ENCODE results near the gene SLC28A3.
"Not testable (repeated sequence)": the region's sequence is repeated elsewhere in the genome, so short reads cannot be mapped to it uniquely, and the experiment has no call there.

Gene SLC28A3

GRCh38 chr9:84340535-84340934 lies at the start of gene SLC28A3:
Gene SLC28A3, minus strand, starts transcription at chr9:84340758. Its CDS starts 125 bp downstream, at chr9:84340633.
- DNase-seq, result no peak

DNA sequence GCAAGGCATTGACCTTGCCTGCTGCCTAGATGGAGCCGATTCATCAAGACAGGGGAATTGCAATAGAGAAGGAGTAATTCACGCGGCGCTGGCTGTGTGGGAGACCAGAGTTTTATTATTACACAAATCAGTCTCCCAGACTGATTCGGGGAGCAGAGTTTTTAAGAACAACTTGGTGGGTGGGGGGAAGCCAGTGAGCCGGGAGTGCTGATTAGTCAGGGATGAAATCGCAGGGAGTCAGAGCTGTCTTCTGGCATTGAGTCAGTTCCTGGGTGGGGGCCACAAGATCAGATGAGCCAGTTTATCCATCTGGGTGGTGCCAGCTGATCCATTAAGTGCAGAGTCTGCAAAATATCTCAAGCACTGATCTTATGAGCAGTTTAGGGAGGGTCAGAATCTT lies 49.7 kb upstream of the SLC28A3 start:
- DNase-seq, result not testable (repeated sequence)

GRCh38 chr9:84387821-84388220 lies 47.3 kb upstream of the SLC28A3 start:
- DNase-seq, result no peak

DNA sequence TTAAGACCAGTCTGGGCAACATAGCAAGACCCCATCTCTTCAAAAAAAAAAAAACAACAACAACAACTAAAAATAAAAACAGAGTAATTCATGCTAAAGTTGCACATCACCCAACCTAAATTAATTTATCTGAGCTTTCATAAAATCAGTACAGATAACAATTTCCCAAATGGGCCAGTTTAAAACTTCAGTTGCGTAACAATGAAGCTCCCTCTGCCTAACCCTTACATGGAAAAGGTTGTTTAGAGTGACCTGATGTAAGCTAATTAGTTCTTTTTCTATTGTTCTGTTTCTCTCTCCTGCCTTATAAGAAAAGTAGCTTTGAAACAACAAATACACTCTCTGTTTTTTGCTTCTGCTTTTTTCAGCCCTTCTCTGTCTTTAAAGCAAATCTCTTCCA lies 46.2 kb upstream of the SLC28A3 start:
- DNase-seq, result no peak

GRCh38 chr9:84385386-84386040 lies 45.0 kb upstream of the SLC28A3 start:
- DNase-seq, result no peak

DNA sequence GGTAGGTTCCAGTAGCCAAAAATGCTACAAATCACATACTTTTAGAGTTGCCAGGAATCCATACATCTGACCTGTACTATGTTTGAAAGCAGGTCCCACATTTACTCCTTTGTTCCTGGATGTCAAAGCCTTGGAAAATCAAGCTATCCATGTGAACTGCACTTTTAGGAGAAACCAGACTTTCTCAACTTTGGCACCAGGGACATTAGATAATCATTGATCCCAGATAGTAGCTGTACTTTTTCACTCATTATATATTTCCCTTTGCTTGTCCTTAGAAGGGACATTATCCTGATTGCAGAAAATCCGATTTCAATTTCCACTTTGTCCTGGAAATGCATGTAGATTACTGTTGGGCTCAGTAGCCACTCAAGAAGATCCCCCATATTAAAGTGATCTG lies 44.1 kb upstream of the SLC28A3 start:
- no peak for DNase-seq

DNA sequence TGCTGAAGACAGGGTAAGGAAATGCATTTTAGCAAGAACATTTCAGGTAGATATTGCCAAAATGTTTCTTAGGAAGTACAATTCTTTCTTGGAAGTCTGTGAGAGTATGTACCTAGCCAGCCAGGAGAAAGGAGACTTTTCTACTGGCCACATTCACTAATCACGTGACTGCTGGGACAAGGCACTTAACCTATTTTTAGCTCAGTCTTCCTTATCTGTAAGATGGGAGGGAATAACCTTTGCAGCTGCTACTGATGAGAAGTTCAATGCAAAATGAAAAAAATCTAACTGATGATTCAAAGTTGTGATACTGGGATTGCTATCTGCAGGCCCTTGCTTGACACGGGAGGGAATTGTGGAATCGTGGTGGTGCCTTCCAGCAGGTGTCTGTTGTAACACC lies 42.6 kb upstream of the SLC28A3 start:
- no peak for DNase-seq

DNA sequence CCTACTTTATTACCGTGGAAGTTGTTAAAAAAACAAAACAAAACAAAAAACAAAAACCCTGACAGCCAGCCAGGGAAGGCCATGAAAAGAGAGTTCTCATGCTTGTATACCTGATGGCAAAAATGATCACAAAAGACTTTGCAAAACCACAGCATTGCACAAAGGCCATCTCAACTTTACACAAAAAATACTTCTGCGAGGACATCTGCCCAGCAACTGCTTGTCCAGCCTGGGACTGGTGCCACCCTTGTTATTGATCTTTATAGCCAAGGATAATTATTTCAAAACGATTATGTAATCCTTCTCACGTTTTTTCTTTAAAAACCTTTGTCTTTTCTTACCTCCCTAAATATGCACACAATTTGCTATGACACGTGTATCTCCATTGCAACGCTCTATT lies 42.2 kb upstream of the SLC28A3 start:
- no peak for DNase-seq

- no peak for DNase-seq
Observed at GRCh38 chr9:84381508-84381907, 41.0 kb upstream of the SLC28A3 start.

DNA sequence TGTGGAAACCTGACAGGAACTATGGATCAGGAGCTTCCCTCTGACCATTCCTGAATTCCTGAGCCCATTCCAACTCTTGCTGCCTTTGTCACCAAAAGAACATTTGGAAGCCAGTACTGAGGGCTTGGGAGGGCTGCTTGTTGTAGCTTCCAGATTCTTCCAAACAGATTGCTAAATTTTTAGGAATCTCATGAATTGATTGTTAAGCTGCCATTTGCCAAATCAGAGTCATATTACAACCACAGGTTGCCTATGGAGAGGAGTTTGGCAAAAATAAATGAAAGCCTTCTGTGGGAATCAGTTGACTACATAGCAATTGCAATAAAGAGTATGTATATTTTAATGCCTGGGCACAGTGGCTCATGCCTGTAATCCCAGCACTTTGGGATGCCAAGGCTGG lies 39.2 kb upstream of the SLC28A3 start:
- no peak for DNase-seq

- DNase-seq, result peak; percentile 60
Observed at GRCh38 chr9:84375954-84376353, 35.4 kb upstream of the SLC28A3 start.

DNA sequence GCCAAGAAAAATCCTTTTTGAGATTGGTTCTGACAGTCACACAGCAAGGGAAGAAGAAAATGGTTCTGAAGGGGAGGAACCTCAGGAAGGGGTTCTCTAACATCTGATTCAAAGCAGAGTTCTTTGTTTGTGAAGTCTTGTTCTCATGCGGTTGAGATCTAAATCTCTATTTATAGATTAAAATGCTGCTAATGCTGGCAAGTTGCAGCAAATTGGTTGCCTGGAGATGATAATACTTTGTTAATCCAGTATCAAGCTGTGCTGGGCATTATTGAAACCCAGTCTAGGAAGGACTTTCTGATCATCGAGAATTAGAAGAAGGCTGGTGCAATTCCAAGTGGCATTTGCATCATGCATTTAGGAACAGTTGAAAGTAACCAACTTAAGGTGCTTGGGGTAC lies 34.0 kb upstream of the SLC28A3 start:
- no peak for DNase-seq

- DNase-seq, result no peak
Observed at GRCh38 chr9:84374013-84374412, 33.5 kb upstream of the SLC28A3 start.

DNA sequence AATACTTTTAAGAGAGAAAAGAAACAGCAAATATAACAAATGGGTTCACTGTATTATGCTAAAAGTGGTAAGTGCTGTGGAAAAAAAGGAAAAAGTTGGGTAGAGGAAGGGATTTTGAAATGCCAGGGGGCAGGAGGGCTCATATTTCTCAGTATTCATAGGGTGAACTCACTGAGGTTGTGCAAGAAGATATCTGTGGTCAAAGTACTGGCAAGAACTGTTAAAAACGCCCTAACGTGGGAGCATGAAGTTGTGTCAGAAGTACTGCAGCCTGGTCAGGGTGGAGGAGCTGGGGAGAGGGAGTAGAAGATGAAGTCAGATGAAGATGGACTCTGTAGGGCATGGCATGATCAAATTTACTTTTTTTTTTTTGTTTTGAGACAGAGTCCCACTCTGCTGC lies 31.2 kb upstream of the SLC28A3 start:
- no peak for DNase-seq

DNA sequence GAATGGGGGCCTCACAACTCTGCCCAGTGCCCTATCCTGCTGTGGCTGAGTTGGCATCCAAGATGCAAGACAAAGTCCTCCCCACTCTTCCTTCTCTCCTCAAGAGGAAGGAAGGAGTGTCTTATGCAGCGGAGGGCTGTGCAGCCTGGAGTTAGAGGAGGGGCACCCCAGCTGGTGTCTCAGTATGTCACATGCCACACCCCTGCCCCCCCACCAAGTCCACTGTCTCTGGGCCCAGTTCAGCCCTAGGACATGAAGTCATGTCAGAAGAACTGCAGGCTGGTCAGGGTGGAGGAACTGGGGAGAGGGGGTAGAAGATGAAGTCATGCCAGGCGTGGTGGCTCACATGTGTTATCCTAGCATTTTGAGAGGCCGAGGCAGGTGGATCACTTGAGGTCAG lies 28.0 kb upstream of the SLC28A3 start:
- DNase-seq, result no peak

DNA sequence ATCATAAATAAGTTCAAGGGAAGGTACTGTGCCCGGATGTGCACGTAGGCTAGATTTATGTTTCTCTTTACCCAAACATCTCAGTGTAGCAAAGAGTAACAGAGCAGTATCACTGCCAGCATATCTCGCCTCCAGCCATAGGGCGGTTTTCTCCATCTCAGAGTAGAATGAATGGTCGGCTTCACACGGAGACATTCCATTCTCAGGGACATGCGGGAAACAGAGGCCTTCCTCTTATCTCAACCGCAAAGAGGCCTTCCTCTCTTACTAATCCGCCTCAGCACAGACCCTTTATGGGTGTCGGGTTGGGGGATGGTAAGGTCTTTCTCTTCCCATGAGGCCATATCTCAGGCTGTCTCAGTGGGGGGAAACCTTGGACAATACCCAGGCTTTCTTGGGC lies 27.2 kb upstream of the SLC28A3 start:
- peak; percentile 80 for DNase-seq

DNA sequence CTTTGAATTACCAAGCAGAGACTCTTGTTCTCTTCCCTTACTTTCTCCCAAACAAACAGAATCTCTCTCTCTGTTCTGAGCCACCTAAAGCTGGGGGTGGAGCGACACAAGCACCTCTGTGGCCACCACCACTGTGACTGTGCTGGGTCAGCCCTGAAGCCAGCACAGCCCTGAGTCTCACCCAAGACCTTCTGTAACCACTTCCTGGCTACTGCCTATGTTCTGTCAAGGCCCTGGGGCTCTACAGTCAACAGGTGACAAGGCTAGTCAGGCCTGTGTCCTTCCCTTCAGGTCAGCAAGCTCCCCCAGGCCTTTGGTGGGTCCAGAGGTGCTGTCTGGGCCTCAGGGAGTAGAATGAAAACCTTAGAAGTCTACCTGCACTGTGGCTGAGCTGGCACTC lies 26.1 kb upstream of the SLC28A3 start:
- peak; percentile 62 for DNase-seq

DNA sequence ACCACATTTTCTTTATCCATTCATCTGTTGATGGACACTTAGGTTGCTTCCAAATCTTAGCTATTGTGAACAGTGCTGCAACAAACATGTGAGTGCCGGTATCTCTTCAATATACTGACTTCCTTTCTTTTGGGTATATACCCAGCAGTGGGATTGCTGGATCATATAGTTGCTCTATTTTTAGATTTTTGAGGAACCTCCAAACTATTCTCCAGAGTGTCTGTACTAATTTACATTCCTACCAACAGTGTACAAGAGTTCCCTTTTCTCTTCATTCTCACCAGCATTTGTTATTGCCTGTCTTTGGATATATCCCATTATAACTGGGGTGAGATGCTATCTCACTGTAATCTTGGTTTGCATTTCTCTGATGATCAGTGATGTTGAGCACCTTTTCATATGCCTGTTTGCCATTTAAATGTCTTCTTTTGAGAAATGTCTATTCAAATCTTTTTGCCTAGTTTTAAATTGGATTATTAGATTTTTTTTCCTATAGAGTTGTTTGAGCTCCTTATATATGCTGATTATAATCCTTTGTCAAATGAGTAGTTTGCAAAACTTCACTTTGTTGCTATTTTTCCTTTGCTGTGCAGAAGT lies 24.4 kb upstream of the SLC28A3 start:
- not testable (repeated sequence) for DNase-seq

DNA sequence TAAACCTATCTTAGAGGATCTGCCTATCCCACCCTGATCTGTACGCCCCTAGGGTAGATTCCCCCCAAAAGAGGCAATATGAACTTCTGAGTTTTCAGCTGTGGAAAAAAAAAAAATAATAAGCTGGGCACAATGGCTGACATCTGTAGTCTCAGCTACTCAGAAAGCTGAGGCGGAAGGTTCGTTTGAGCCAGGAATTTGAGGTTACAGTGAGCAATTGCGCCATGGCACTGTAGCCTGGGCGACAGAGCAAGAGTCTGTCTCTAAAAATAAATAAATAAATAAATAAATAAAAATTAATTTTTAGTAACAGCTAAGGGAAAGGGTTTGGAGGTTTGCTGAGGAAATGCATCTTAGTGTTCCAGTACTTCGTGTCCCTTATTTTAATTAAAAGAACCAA lies 21.1 kb upstream of the SLC28A3 start:
- DNase-seq, result no peak

DNA sequence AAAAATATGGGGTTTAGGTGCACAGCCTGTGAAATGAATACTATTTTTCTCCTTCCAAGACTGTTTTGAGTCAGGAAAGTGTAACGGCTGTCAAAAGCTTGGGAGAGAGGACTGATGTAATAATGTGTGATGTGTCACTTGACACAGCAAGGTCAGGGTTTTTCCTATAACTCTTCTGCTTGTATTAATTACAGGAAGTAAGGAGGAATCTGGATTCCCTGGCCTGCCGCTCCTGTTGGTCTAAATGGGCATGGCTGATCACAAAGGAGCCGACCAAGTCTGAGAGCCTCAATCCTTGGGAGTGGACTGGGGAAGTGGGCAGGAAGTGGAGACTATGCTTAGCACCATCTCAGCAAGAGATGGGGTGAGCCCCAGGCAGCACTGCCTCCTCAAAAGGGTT lies 16.7 kb upstream of the SLC28A3 start:
- no peak for DNase-seq

DNA sequence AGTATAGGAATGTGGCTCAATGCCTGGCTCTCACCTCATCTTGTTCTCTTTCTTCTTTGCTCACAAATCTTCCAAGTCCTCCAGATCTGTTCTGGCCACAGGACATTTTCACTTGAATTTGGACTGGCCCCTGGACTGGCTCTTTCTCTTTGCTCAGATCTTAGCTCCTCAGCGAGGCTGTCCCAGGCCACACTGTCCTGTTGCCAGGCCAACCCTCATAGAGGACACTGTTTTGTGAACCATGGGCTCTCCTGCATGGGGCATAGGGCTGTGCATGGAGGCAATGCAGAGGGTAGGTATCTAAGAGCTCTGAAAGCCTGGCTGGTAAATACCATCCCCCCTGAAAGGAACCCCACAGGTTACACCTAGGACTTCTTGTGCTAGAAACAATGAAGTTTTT lies 13.5 kb upstream of the SLC28A3 start:
- DNase-seq, result no peak

GRCh38 chr9:84349671-84350070 lies 9.1 kb upstream of the SLC28A3 start:
- DNase-seq, result no peak

DNA sequence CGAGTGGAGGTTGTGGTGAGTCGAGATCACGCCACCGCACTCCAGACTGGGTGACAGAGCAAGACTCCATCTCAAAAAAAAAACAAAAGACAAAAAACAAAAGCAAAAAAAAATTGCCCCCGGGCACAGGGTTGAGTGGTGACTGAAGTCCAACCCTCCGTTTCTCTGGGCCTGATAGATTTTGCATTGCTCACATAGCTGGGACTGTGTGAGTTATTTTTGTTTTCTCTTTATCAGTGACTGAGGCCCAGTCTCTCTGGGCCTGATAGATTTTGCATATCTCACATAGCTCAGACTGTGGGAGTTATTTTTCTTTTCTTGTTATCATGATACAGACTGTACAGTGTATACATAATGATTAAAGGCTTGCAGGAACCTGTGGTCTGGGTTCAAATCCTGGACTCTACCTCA lies 2.6 kb upstream of the SLC28A3 start:
- peak; percentile 64 for DNase-seq

- DNase-seq, result no peak
Observed at GRCh38 chr9:84339962-84340361, 596 bp downstream of the SLC28A3 start.

DNA sequence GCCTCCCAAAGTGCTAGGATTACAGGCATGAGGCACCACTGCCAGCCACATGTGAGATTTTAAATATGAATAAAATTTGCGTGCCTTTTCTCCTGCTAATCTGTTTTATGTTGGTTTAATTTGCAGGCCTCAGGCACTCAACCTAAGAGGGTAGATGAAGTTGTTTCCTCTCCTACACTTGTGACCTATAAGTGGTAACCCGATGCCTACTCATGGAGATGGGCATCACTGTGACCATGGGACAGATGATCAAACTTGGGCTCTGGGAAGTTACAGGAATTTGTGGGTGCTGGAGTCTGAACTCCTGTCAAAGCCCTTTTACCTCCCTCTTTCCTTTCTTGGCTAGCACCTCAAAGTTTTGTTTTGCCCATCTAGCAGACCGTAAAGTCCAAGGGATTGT lies 1.1 kb downstream of the SLC28A3 start:
- DNase-seq, result no peak

Measured in islet precursor cell (in vitro differentiated cells).